Cardiac muscle cell (in vitro differentiated cells and primary cell): ENCODE results near the gene CAMKK1. TPM values are rescaled to one million over a fixed set of nuclear protein-coding genes. Genes with fewer than 3 reads are reported as not detected.

ENCODE experiments used
- DNase-seq, 2 donors: peaks; one replicate each; pipeline versions ENCODE4 v3.0.0 to v3.0.0-alpha.2; 2010 to 2017; ENCODE audit warnings: low read depth in 1 of 2, low spot score in 1 of 2
- H3K27ac ChIP-seq: fragments of 200-600 bp; sonication (generic); 2 replicates; pipeline ENCODE4 v1.5.1; 2016
- H3K27me3 ChIP-seq: fragments of 200-600 bp; sonication (generic); 2 replicates; pipeline ENCODE4 v1.6.0; 2016; ENCODE audit warnings: control low read depth
- H3K36me3 ChIP-seq: fragments of 200-600 bp; sonication (generic); 2 replicates; pipeline ENCODE4 v1.5.1; 2016; ENCODE audit warnings: control low read depth
- H3K4me1 ChIP-seq: fragments of 200-600 bp; sonication (generic); 2 replicates; pipeline ENCODE4 v1.8.1; 2017; ENCODE audit warnings: low read depth, mild to moderate bottlenecking, mixed run types
- H3K4me3 ChIP-seq: fragments of 200-600 bp; sonication (generic); 2 replicates; pipeline ENCODE4 v1.5.1; 2016; ENCODE audit warnings: mild to moderate bottlenecking
- H3K9me3 ChIP-seq: fragments of 200-600 bp; sonication (generic); 2 replicates; pipeline ENCODE4 v1.5.1; 2017; ENCODE audit warnings: low read depth, mild to moderate bottlenecking, control low read depth
- polyA plus RNA-seq: library from polyadenylated mRNA; unstranded; fragments of >200 nt; fragmentation: Nextera tagmentation; extraction: Ambion mirVana; gene quantifications from 2 replicates; pipeline ENCODE4 v1.2.1, GENCODE V29; 2016
- total RNA-seq: library from RNA; depleted of rRNA; stranded (reverse); fragments of >200 nt; gene quantifications from 2 replicates; pipeline ENCODE4 v1.2.3, GENCODE V29; 2016
- TF ChIP-seq, protein P1 (sequence below): IDR thresholded peaks from 2 replicates; pipeline ENCODE4 v1.5.1; 2012; ENCODE audit warnings: low read depth, mild to moderate bottlenecking, low read length

CAMKK1 gene
- total and polyA plus RNA-seq, 2 experiments from 2014 or later, result 7.7 to 12.4 TPM

DNA sequence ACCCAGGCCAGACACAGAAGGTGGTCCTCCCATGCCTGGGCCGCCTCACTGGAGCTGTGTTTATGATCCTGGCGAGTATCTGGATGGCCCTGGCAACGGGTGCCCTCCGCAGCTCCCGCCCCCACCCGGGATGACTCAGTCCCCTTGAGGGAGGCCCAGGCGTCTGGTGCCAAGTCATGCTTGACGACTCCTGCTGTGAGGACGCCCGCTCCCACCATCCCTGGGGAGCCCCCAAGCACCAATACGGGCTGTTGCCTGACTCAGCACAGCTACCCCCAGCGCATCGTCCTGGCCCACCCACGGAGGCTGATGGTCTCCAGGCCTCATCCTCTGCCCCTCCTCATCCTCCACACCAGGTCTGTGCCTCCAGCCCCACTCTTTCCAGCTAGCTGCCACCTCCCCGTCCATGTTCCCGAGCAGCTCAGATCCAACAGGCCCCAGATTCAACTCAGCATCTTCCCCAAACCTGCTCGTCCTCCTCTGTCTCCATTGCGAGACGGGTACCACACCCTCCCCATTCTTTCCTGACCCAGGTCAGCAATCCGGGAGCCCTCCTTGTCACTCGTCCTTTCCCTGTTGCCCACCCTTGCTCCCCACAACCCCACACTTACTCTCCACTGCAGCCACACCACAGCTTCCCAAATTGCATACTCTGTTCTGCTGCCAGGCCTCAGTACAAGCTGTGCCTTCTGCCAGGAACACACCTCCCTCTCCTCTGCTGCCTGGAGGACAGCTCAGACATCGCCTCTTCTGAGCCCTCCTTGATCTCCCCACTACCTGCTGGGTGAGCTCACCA, 2.6 kb downstream of the CAMKK1 start:
- Histone ChIP-seq H3K36me3 (no peaks in the 10 kb centered on the region), H3K4me3 (no peak overlapping the region), H3K9me3 (no peaks in the 10 kb centered on the region), H3K27ac (no peak overlapping the region), H3K4me1 (peaks cover 22% of the 10 kb centered on the region), H3K27me3 (peaks cover 8% of the 10 kb centered on the region)
- peak in 1 of 2 donors; percentile 83 for DNase-seq
- TF ChIP-seq, protein P1, sequence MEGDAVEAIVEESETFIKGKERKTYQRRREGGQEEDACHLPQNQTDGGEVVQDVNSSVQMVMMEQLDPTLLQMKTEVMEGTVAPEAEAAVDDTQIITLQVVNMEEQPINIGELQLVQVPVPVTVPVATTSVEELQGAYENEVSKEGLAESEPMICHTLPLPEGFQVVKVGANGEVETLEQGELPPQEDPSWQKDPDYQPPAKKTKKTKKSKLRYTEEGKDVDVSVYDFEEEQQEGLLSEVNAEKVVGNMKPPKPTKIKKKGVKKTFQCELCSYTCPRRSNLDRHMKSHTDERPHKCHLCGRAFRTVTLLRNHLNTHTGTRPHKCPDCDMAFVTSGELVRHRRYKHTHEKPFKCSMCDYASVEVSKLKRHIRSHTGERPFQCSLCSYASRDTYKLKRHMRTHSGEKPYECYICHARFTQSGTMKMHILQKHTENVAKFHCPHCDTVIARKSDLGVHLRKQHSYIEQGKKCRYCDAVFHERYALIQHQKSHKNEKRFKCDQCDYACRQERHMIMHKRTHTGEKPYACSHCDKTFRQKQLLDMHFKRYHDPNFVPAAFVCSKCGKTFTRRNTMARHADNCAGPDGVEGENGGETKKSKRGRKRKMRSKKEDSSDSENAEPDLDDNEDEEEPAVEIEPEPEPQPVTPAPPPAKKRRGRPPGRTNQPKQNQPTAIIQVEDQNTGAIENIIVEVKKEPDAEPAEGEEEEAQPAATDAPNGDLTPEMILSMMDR, result no peak

DNA sequence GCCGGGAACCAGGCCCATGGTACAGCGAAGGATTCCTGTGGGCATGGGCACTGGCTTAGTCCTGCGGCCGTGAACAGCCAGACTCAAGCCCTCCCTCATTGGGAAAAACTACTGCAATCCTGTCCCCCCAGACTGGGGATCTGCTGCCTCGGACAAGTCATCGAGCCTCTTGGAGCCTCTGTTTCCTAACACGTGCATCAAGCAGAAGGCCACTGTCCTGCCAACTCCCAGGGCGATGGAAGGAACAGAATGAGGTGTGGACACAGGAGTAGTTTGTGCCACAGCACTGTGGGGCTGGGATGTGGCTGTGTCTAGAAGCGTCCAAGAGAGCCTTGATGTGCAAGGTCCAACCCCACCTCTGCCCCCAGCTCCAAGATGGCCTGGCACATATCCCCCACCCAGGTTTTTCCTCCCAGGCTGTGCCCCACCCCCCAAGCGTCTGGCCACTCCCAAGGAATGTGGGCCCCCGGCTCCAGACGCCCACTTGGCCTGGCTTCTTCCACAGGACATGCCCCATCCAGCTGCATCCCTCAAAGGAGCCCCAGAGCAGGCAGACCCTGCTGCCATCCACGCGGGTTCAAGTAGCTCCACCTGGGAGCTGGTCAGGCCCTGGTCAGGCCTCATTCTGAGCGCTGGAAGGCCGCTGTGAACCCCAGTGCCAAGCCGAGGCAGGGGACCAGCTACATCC, 3.4 kb downstream of the CAMKK1 start:
- Histone ChIP-seq H3K27me3 (peaks cover 8% of the 10 kb centered on the region), H3K36me3 (no peaks in the 10 kb centered on the region), H3K4me1 (peaks cover 14% of the 10 kb centered on the region), H3K9me3 (no peaks in the 10 kb centered on the region), H3K27ac (no peak overlapping the region), H3K4me3 (no peak overlapping the region)
- TF ChIP-seq, protein P1, result no peak
- no peak for DNase-seq

DNA sequence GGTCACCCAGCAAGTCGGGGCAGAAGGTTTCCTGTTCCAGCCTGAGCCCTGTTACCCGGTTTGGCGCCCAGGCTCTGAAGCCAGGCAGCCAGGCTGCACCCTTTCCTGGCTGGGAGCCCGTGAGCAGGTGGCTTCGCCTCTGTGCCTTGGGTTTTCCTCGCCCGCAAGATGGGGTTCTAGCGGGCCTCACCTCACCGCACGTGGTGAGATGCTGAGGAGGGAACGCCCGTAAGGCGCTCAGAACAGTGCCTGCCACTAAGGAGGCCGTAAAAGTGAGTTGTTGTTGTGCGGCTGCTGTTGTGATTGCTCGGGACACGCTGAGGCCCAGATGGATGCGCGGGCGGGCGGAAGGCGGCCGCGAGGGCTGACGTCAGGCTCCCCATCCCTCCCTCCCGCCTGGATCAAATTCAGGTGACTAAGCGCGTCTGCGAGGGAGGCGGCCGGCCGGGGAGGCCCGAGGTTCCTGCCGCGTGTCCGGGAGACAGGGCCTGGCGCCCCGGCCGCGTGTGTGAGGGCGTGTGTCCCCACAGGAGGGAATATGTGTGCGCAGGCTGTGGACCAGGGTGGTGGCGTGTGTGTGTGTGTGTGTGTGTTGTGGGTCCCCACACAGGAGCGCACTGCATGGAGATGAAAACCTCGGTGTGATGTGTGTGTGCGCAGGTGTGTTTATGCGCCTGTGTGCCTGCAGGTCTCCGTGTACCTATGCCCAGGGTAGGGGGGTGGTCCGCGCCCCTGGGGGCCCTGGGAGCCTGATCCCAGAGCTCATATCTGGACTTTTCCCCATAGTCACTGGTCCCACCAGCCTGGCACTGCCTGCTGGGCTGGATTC, 4.3 kb downstream of the CAMKK1 start:
- TF ChIP-seq, protein P1, result no peak
- peaks cover 8% of the 10 kb centered on the region for H3K27me3 ChIP-seq
- H3K4me1 ChIP-seq, result peaks cover 9% of the 10 kb centered on the region
- no peak overlapping the region for H3K4me3 ChIP-seq
- H3K36me3 ChIP-seq, result no peaks in the 10 kb centered on the region
- DNase-seq, result peak in 1 of 2 donors; percentile 94
- H3K9me3 ChIP-seq, result no peaks in the 10 kb centered on the region
- H3K27ac ChIP-seq, result no peak overlapping the region

DNA sequence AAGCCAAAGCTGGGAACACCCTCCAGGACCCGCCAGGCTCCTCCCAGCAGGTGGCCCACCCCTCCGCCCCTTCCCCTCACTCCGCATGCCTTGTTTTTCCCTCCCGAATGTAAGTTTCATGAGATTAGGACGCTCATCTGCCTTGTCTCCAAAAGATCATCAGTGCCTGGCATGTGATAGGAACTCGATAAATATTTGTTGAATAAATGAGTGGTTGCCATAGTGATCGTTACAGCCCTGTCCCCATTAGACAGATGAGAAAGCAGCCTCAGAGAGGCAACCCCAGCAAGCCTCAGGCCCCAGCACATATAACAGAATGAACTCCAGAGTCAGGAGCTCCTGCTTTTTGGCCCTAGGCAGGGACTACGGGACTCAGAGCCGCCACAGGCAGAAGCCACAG, 5.0 kb downstream of the CAMKK1 start:
- TF ChIP-seq, protein P1, result no peak
- DNase-seq, result no peak
- Histone ChIP-seq H3K4me1 (peaks cover 7% of the 10 kb centered on the region), H3K36me3 (no peaks in the 10 kb centered on the region), H3K27me3 (peaks cover 8% of the 10 kb centered on the region), H3K4me3 (no peak overlapping the region), H3K27ac (no peak overlapping the region), H3K9me3 (no peaks in the 10 kb centered on the region)

DNA sequence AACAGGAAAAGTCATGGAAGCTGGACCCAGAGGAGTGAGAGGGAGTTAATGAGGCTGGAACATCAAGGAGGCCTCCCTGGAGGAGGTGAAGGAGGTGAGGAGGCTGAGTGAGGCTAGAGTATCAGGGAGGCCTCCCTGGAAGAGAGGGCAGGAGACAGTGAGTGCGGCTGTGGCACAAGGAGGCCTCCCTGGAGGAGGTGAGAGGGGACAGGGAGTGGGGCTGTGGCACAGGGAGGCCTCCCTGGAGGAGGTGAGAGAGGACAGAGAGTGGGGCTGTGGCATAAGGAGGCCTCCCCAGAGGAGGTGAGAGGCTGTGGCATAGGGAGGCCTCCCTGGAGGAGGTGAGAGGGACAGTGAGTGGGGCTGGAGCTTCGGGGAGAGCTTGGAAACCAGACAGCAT, 5.5 kb downstream of the CAMKK1 start:
- Histone ChIP-seq H3K4me3 (no peak overlapping the region), H3K4me1 (peaks cover 7% of the 10 kb centered on the region), H3K27ac (no peak overlapping the region), H3K27me3 (peaks cover 8% of the 10 kb centered on the region), H3K36me3 (no peaks in the 10 kb centered on the region), H3K9me3 (no peaks in the 10 kb centered on the region)
- TF ChIP-seq, protein P1, result no peak
- DNase-seq, result no peak
